H9 (cell line): ENCODE data around the gene CDKN3. TPM values are rescaled to one million over a fixed set of nuclear protein-coding genes. Genes with fewer than 3 reads are reported as not detected.

Experiments used
- DNase-seq: peaks from one replicate; pipeline ENCODE4 v3.0.0-alpha.2; 2017
- H2AFZ ChIP-seq: one replicate; pipeline ENCODE4 v1.6.1; 2013; ENCODE audit warnings: mild to moderate bottlenecking, low read length, control low read depth, moderate library complexity
- H2AK5ac ChIP-seq: 2 replicates; pipeline ENCODE4 v1.6.1; 2013; ENCODE audit warnings: low read length, control low read depth, mixed read lengths; ENCODE audit not compliant: insufficient read length
- H2BK120ac ChIP-seq: one replicate; pipeline ENCODE4 v1.6.1; 2013; ENCODE audit warnings: low read depth, mild to moderate bottlenecking, low read length, control low read depth, inconsistent platforms; ENCODE audit not compliant: poor library complexity, severe bottlenecking
- H2BK12ac ChIP-seq: 2 replicates; pipeline ENCODE4 v1.6.1; 2013; ENCODE audit warnings: low read length, control low read depth, mixed read lengths, low read depth; ENCODE audit not compliant: insufficient read length
- H2BK15ac ChIP-seq: 2 replicates; pipeline ENCODE4 v1.6.1; 2013; ENCODE audit warnings: low read depth, low read length, control low read depth
- H2BK20ac ChIP-seq: one replicate; pipeline ENCODE4 v1.6.1; 2013; ENCODE audit warnings: low read depth, mild to moderate bottlenecking, low read length, control low read depth, inconsistent platforms; ENCODE audit not compliant: poor library complexity, severe bottlenecking
- H2BK5ac ChIP-seq: 2 replicates; pipeline ENCODE4 v1.6.1; 2013; ENCODE audit warnings: low read length, control low read depth, mixed read lengths; ENCODE audit not compliant: insufficient read length
- H3K14ac ChIP-seq: 2 replicates; pipeline ENCODE4 v1.6.1; 2013; ENCODE audit warnings: low read length, control low read depth; ENCODE audit not compliant: insufficient read depth
- H3K18ac ChIP-seq: 2 replicates; pipeline ENCODE4 v1.6.1; 2013; ENCODE audit warnings: low read depth, mild to moderate bottlenecking, mixed read lengths, low read length, control low read depth; ENCODE audit not compliant: insufficient read length
- H3K23ac ChIP-seq: 2 replicates; pipeline ENCODE4 v1.6.1; 2013; ENCODE audit warnings: low read length, control low read depth, mixed read lengths, low read depth; ENCODE audit not compliant: insufficient read length
- H3K23me2 ChIP-seq: 2 replicates; pipeline ENCODE4 v1.6.1; 2013; ENCODE audit warnings: low read depth, mild to moderate bottlenecking, mixed read lengths, low read length, control low read depth; ENCODE audit not compliant: insufficient read length, poor library complexity, severe bottlenecking
- H3K27ac ChIP-seq: 2 replicates; pipeline ENCODE4 v1.5.1; 2013; ENCODE audit warnings: low read length, control low read depth, mixed read lengths, low read depth; ENCODE audit not compliant: insufficient read length
- H3K27me3 ChIP-seq: 2 replicates; pipeline ENCODE4 v1.6.1; 2013; ENCODE audit warnings: low read length, control low read depth, inconsistent platforms; ENCODE audit not compliant: insufficient read depth
- H3K4ac ChIP-seq: 2 replicates; pipeline ENCODE4 v1.6.1; 2013; ENCODE audit warnings: low read depth, mild to moderate bottlenecking, control low read depth, inconsistent platforms, low read length, moderate library complexity
- H3K4me1 ChIP-seq: 2 replicates; pipeline ENCODE4 v1.6.1; 2013; ENCODE audit warnings: low read length, control low read depth, inconsistent platforms; ENCODE audit not compliant: insufficient read depth
- H3K4me2 ChIP-seq: 2 replicates; pipeline ENCODE4 v1.6.1; 2013; ENCODE audit warnings: low read length, control low read depth, mixed read lengths; ENCODE audit not compliant: insufficient read length, insufficient read depth
- H3K56ac ChIP-seq: 2 replicates; pipeline ENCODE4 v1.6.1; 2013; ENCODE audit warnings: low read depth, mild to moderate bottlenecking, mixed read lengths, low read length, control low read depth; ENCODE audit not compliant: insufficient read length
- H3K79me1 ChIP-seq: 2 replicates; pipeline ENCODE4 v1.6.1; 2013; ENCODE audit warnings: low read depth, mild to moderate bottlenecking, moderate library complexity, low read length, control low read depth, inconsistent platforms; ENCODE audit not compliant: insufficient read depth, poor library complexity, severe bottlenecking
- H3K79me2 ChIP-seq: 2 replicates; pipeline ENCODE4 v1.6.1; 2013; ENCODE audit warnings: low read length, control low read depth, inconsistent platforms; ENCODE audit not compliant: insufficient read depth
- H3K9ac ChIP-seq: 2 replicates; pipeline ENCODE4 v1.6.1; 2013; ENCODE audit warnings: low read length, control low read depth, mixed read lengths; ENCODE audit not compliant: insufficient read length; ENCODE audit errors: extremely low read depth
- H3K9me3 ChIP-seq: one replicate; pipeline ENCODE4 v1.6.1; 2013; ENCODE audit warnings: low read depth, low read length, inconsistent platforms; ENCODE audit not compliant: control insufficient read depth
- H3T11ph ChIP-seq: one replicate; pipeline ENCODE4 v1.6.1; 2013; ENCODE audit warnings: mild to moderate bottlenecking, low read length, control low read depth, inconsistent platforms
- H4K20me1 ChIP-seq: one replicate; pipeline ENCODE4 v1.6.1; 2013; ENCODE audit not compliant: control insufficient read depth, insufficient read length, insufficient read depth
- H4K5ac ChIP-seq: 2 replicates; pipeline ENCODE4 v1.6.1; 2013; ENCODE audit warnings: low read depth, mild to moderate bottlenecking, mixed read lengths, low read length, control low read depth; ENCODE audit not compliant: insufficient read length
- H4K8ac ChIP-seq: replicated peaks from 2 replicates; pipeline ENCODE4 v1.6.1; 2013; ENCODE audit warnings: low read length, control low read depth, mixed read lengths, low read depth; ENCODE audit not compliant: insufficient read length
- H4K91ac ChIP-seq: 2 replicates; pipeline ENCODE4 v1.6.1; 2013; ENCODE audit warnings: low read depth, mild to moderate bottlenecking, moderate library complexity, mixed read lengths, low read length, control low read depth; ENCODE audit not compliant: insufficient read length
- H3K27ac Mint-ChIP-seq, 3 experiments: 2 replicates in 2 of 3; 3 replicates in 1 of 3; pipeline ENCODE4 v1.8.0; 2020 to 2021; ENCODE audit warnings: mixed read lengths in 3 of 3, mild to moderate bottlenecking in 1 of 3, moderate library complexity in 1 of 3
- H3K27me3 Mint-ChIP-seq: 2 replicates; pipeline ENCODE4 v1.8.0; 2021; ENCODE audit warnings: low read depth, mild to moderate bottlenecking, moderate library complexity, mixed read lengths
- H3K36me3 Mint-ChIP-seq, 3 experiments: 2 replicates in 2 of 3; 3 replicates in 1 of 3; pipeline ENCODE4 v1.8.0; 2020 to 2021; ENCODE audit warnings: low read depth in 3 of 3, mixed read lengths in 3 of 3; ENCODE audit not compliant: insufficient read depth in 1 of 3
- H3K4me1 Mint-ChIP-seq, 2 experiments: 2 replicates each; pipeline ENCODE4 v1.8.0; 2020; ENCODE audit warnings: mixed read lengths in 2 of 2
- H3K4me3 Mint-ChIP-seq, 2 experiments: 2 replicates in 1 of 2; 3 replicates in 1 of 2; pipeline ENCODE4 v1.8.0; 2020 to 2021; ENCODE audit warnings: mild to moderate bottlenecking in 2 of 2, mixed read lengths in 2 of 2, moderate library complexity in 1 of 2
- H3K9me3 Mint-ChIP-seq, 2 experiments: 2 replicates in 1 of 2; 3 replicates in 1 of 2; pipeline ENCODE4 v1.8.0; 2020; ENCODE audit warnings: mild to moderate bottlenecking in 2 of 2, mixed read lengths in 2 of 2, moderate library complexity in 1 of 2
- CTCF ChIP-seq: fragments of 200-600 bp; sonication (generic); conservative IDR thresholded peaks from 3 replicates; pipeline ENCODE4 v1.8.0; 2021; ENCODE audit warnings: antibody characterized with exemption, mild to moderate bottlenecking
- WGBS: extraction: QIAGEN DNeasy Blood & Tissue Kit; methylation state at CpG from one replicate; pipeline ENCODE4 v1.1.7; 2013; ENCODE audit warnings: missing lambda C conversion rate, low lambda C conversion rate, mixed read lengths; ENCODE audit not compliant: insufficient read length; ENCODE audit errors: extremely low coverage; 5-methylcytosine and 5-hydroxymethylcytosine counted together
- total RNA-seq: library from RNA; stranded (reverse); gene quantifications from 2 replicates; pipeline ENCODE4 v1.2.1, GENCODE V29; 2021

The CDKN3 gene
- total RNA-seq, 1 experiment from 2014 or later: 45.9 TPM

GRCh38 chr14:54451121-54451601 lies 54.4 kb downstream of the CDKN3 start:
- no peaks in the 10 kb centered on the region; the same call in 1 of the 2 replicates for H3K27me3 ChIP-seq
- no peak overlapping the region for H4K8ac ChIP-seq
- no peak overlapping the region for H2BK15ac ChIP-seq
- H2BK120ac ChIP-seq: no peak overlapping the region
- H2BK5ac ChIP-seq: no peak overlapping the region
- no peak overlapping the region for H3K27ac Mint-ChIP-seq
- no peak overlapping the region for H2BK20ac ChIP-seq
- no peak overlapping the region for H3K4me3 Mint-ChIP-seq
- no peak overlapping the region for H3K18ac ChIP-seq
- no peak for DNase-seq
- H3T11ph ChIP-seq: no peak overlapping the region
- no peak overlapping the region for H2AK5ac ChIP-seq
- H4K91ac ChIP-seq: no peak overlapping the region
- H3K9me3 ChIP-seq: no peaks in the 10 kb centered on the region
- H3K14ac ChIP-seq: no peak overlapping the region
- H3K27me3 Mint-ChIP-seq: no peaks in the 10 kb centered on the region
- no peak overlapping the region for H2BK12ac ChIP-seq
- H3K23me2 ChIP-seq: no peaks in the 10 kb centered on the region
- no peak overlapping the region for H3K27ac ChIP-seq
- H2AFZ ChIP-seq: no peak overlapping the region
- H3K79me2 ChIP-seq: no peaks in the 10 kb centered on the region
- peaks cover 4 to 8% of the 10 kb centered on the region in 2 experiments for H3K4me1 Mint-ChIP-seq
- no peaks in the 10 kb centered on the region for H4K20me1 ChIP-seq
- H3K4me2 ChIP-seq: no peak overlapping the region
- TF ChIP-seq CTCF: no peak
- no peak overlapping the region for H3K9ac ChIP-seq
- no CpG with 5 or more reads among the region's 7 CpGs for WGBS
- no peaks in the 10 kb centered on the region for H3K4me1 ChIP-seq
- H3K56ac ChIP-seq: no peak overlapping the region
- no peak overlapping the region for H3K4ac ChIP-seq
- no peak overlapping the region for H4K5ac ChIP-seq
- H3K23ac ChIP-seq: no peak overlapping the region
- H3K9me3 Mint-ChIP-seq: no peaks in the 10 kb centered on the region
- H3K36me3 Mint-ChIP-seq: no peaks in the 10 kb centered on the region
- no peaks in the 10 kb centered on the region for H3K79me1 ChIP-seq
